Neural crest cell (in vitro differentiated cells): Measurements from ENCODE around the gene ZNF346. TPM values are rescaled to one million over a fixed set of nuclear protein-coding genes. Genes with fewer than 3 reads are reported as not detected.

ENCODE experiments used
- DNase-seq: peaks from one replicate; pipeline ENCODE4 v3.0.0; 2021; ENCODE audit warnings: low read depth, mixed read lengths, low spot score
- H3K27ac Mint-ChIP-seq: one replicate; pipeline ENCODE4 v1.8.0; 2021; ENCODE audit warnings: mild to moderate bottlenecking, mixed read lengths; ENCODE audit not compliant: unreplicated experiment
- H3K27me3 Mint-ChIP-seq: 2 replicates; pipeline ENCODE4 v1.8.0; 2021; ENCODE audit warnings: low read depth, mild to moderate bottlenecking, mixed read lengths
- H3K36me3 Mint-ChIP-seq: 2 replicates; pipeline ENCODE4 v1.8.0; 2021; ENCODE audit warnings: low read depth, mild to moderate bottlenecking, mixed read lengths
- H3K4me1 Mint-ChIP-seq: 2 replicates; pipeline ENCODE4 v1.8.0; 2021; ENCODE audit warnings: mixed read lengths
- H3K4me3 Mint-ChIP-seq: one replicate; pipeline ENCODE4 v1.8.0; 2021; ENCODE audit warnings: mild to moderate bottlenecking, mixed read lengths
- H3K9me3 Mint-ChIP-seq: 2 replicates; pipeline ENCODE4 v1.8.0; 2021; ENCODE audit warnings: mixed read lengths
- total RNA-seq: library from RNA; stranded (reverse); gene quantifications from 2 replicates; pipeline ENCODE4 v1.2.1, GENCODE V29; 2021
- TF ChIP-seq, protein P1 (sequence below): fragments of 200-600 bp; sonication (generic); conservative IDR thresholded peaks from 2 replicates; pipeline ENCODE4 v1.5.0; 2021; ENCODE audit warnings: antibody characterized with exemption, mild to moderate bottlenecking

The ZNF346 gene
- total RNA-seq, 1 donor from 2014 or later = 41.5 TPM

GRCh38 chr5:177087398-177088005 lies 65.0 kb downstream of the ZNF346 start:
- TF ChIP-seq, protein P1, sequence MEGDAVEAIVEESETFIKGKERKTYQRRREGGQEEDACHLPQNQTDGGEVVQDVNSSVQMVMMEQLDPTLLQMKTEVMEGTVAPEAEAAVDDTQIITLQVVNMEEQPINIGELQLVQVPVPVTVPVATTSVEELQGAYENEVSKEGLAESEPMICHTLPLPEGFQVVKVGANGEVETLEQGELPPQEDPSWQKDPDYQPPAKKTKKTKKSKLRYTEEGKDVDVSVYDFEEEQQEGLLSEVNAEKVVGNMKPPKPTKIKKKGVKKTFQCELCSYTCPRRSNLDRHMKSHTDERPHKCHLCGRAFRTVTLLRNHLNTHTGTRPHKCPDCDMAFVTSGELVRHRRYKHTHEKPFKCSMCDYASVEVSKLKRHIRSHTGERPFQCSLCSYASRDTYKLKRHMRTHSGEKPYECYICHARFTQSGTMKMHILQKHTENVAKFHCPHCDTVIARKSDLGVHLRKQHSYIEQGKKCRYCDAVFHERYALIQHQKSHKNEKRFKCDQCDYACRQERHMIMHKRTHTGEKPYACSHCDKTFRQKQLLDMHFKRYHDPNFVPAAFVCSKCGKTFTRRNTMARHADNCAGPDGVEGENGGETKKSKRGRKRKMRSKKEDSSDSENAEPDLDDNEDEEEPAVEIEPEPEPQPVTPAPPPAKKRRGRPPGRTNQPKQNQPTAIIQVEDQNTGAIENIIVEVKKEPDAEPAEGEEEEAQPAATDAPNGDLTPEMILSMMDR = no peak
- peaks cover 14% of the 10 kb centered on the region for H3K27me3 Mint-ChIP-seq
- peak overlapping the region; percentile 19 for H3K4me3 Mint-ChIP-seq
- no peak for DNase-seq
- H3K27ac Mint-ChIP-seq = no peak overlapping the region
- H3K9me3 Mint-ChIP-seq = no peaks in the 10 kb centered on the region
- H3K4me1 Mint-ChIP-seq = peaks cover 24% of the 10 kb centered on the region
- H3K36me3 Mint-ChIP-seq = no peaks in the 10 kb centered on the region

- H3K27me3 Mint-ChIP-seq = peaks cover 14% of the 10 kb centered on the region
- H3K27ac Mint-ChIP-seq = no peak overlapping the region
- no peaks in the 10 kb centered on the region for H3K9me3 Mint-ChIP-seq
- no peak for DNase-seq
- TF ChIP-seq, protein P1 = no peak
- H3K4me3 Mint-ChIP-seq = peak overlapping the region; percentile 35
- no peaks in the 10 kb centered on the region for H3K36me3 Mint-ChIP-seq
- H3K4me1 Mint-ChIP-seq = peaks cover 24% of the 10 kb centered on the region
Observed at GRCh38 chr5:177089127-177089526, 66.6 kb downstream of the ZNF346 start.

- DNase-seq = no peak
- no peak overlapping the region for H3K4me3 Mint-ChIP-seq
- H3K27me3 Mint-ChIP-seq = peaks cover 14% of the 10 kb centered on the region
- TF ChIP-seq, protein P1 = no peak
- peaks cover 33% of the 10 kb centered on the region for H3K4me1 Mint-ChIP-seq
- no peaks in the 10 kb centered on the region for H3K9me3 Mint-ChIP-seq
- no peak overlapping the region for H3K27ac Mint-ChIP-seq
- H3K36me3 Mint-ChIP-seq = no peaks in the 10 kb centered on the region
Observed at GRCh38 chr5:177089825-177090641, 67.5 kb downstream of the ZNF346 start.

- Mint-ChIP-seq H3K36me3 (no peaks in the 10 kb centered on the region), H3K27me3 (peaks cover 14% of the 10 kb centered on the region), H3K27ac (peak overlapping the region; percentile 27), H3K4me1 (peaks cover 37% of the 10 kb centered on the region), H3K9me3 (no peaks in the 10 kb centered on the region), H3K4me3 (no peak overlapping the region)
- DNase-seq = no peak
- TF ChIP-seq, protein P1 = no peak
Observed at GRCh38 chr5:177090813-177091212, 68.3 kb downstream of the ZNF346 start.

GRCh38 chr5:177091232-177091631 lies 68.7 kb downstream of the ZNF346 start:
- Mint-ChIP-seq H3K4me1 (peaks cover 33% of the 10 kb centered on the region), H3K9me3 (no peaks in the 10 kb centered on the region), H3K27me3 (peaks cover 11% of the 10 kb centered on the region), H3K27ac (peak overlapping the region; percentile 27), H3K36me3 (no peaks in the 10 kb centered on the region), H3K4me3 (no peak overlapping the region)
- DNase-seq = no peak
- TF ChIP-seq, protein P1 = no peak
